Melanocyte of skin (primary cell): Measurements from ENCODE around the gene OR2J2. TPM values are rescaled to one million over a fixed set of nuclear protein-coding genes. Genes with fewer than 3 reads are reported as not detected.

ENCODE experiments used
- total RNA-seq, 2 donors: library from RNA; depleted of rRNA; stranded (reverse); fragments of >200 nt; gene quantifications; 2 replicates each; pipeline ENCODE4 v1.2.3, GENCODE V29; 2012

The OR2J2 gene
- total RNA-seq = not detected

GRCh38 chr6:29170607-29171006 is at the start of gene OR2J2:
Gene OR2J2 (plus strand): TSS chr6:29170907. CDS start chr6:29173636, 2,729 bp downstream.

Other genes with a start within 250 kb of the OR2J2 start
- gene TRIM27, start 246.9 kb upstream of the OR2J2 start, total RNA-seq = 10 to 100 TPM; 53.3 to 83.9 TPM
- 1 to 10 TPM in 1 of 2 donors, under 1 TPM in 1; 1.00 to 1.7 TPM for gene ZNF311, start 165.6 kb upstream of the OR2J2 start, total RNA-seq
- not detected for gene OR2W1, start 125.7 kb upstream of the OR2J2 start, total RNA-seq
- not detected for gene OR2B3, start 83.6 kb upstream of the OR2J2 start, total RNA-seq
- not detected for gene OR2J1, start 71.4 kb upstream of the OR2J2 start, total RNA-seq
- gene OR2J3, start 62.8 kb upstream of the OR2J2 start, total RNA-seq = not detected
- not detected for gene OR14J1, start 130.8 kb downstream of the OR2J2 start, total RNA-seq
- not detected for gene OR5V1, start 198.0 kb downstream of the OR2J2 start, total RNA-seq
- not detected for gene OR12D3, start 204.4 kb downstream of the OR2J2 start, total RNA-seq
- gene OR12D2, start 224.7 kb downstream of the OR2J2 start, total RNA-seq = not detected
- gene OR12D1, start 244.0 kb downstream of the OR2J2 start, total RNA-seq = not detected